Breast epithelium (tissue), 4 donors: Measurements from ENCODE around the gene NEU4. TPM values are rescaled to one million over a fixed set of nuclear protein-coding genes. Genes with fewer than 3 reads are reported as not detected.

Experiments used
- DNase-seq, 2 donors: peaks; one replicate each; pipeline ENCODE4 v3.0.0-alpha.2; 2019; ENCODE audit warnings: low spot score in 2 of 2
- H3K27ac ChIP-seq, 2 donors: fragments of 200-600 bp; sonication (generic) in 1 of 2; one replicate each; pipeline ENCODE4 v1.5.1; 2016 to 2019; ENCODE audit warnings: mild to moderate bottlenecking in 1 of 2
- H3K27me3 ChIP-seq, 2 donors: fragments of 200-600 bp; sonication (generic) in 1 of 2; one replicate each; pipeline versions ENCODE4 v1.5.1 to v1.6.0; 2017 to 2019; ENCODE audit warnings: control low read depth in 1 of 2, mild to moderate bottlenecking in 1 of 2
- H3K36me3 ChIP-seq: fragments of 200-600 bp; one replicate; pipeline ENCODE4 v1.5.1; 2019
- H3K4me1 ChIP-seq, 2 donors: fragments of 200-600 bp; sonication (generic); one replicate each; pipeline ENCODE4 v1.5.1; 2016 to 2019; ENCODE audit warnings: control low read depth in 1 of 2
- H3K4me3 ChIP-seq, 3 donors: fragments of 200-600 bp; sonication (generic); 1 replicate in 2 of 3; 2 replicates in 1 of 3; pipeline ENCODE4 v1.5.1; 2016 to 2019; ENCODE audit warnings: mild to moderate bottlenecking in 3 of 3, moderate library complexity in 2 of 3
- H3K9me3 ChIP-seq, 2 donors: fragments of 200-600 bp; sonication (generic) in 1 of 2; one replicate each; pipeline ENCODE4 v1.5.1; 2016 to 2019; ENCODE audit warnings: control low read depth in 1 of 2
- POLR2A ChIP-seq: fragments of 450-650 bp; IDR thresholded peaks from one replicate; pipeline ENCODE4 v1.6.1; 2016; ENCODE audit warnings: antibody characterized with exemption, mild to moderate bottlenecking, moderate library complexity
- POLR2AphosphoS5 ChIP-seq, 3 donors: sonication (generic); formaldehyde crosslinking; IDR thresholded peaks; one replicate each; pipeline ENCODE4 v1.6.1; 2017; ENCODE audit warnings: antibody characterized with exemption in 3 of 3
- intact Hi-C: fragments of 100-400 bp; cut with DNase I; formaldehyde crosslinking; loops from one replicate; pipeline ENCODE4 v1.15.1; 2023; ENCODE audit warnings: low total_unique reads
- total RNA-seq, 3 donors: library from RNA; depleted of rRNA; stranded (reverse); fragments of >200 nt; gene quantifications; one replicate each; pipeline ENCODE4 v1.1.0, GENCODE V29; 2016
- TF ChIP-seq, protein P1 (sequence below), 3 donors: fragments of 450-650 bp; IDR thresholded peaks; one replicate each; pipeline ENCODE4 v1.5.1; 2016 to 2017; ENCODE audit warnings: antibody characterized with exemption in 3 of 3, mild to moderate bottlenecking in 3 of 3, moderate library complexity in 3 of 3

Gene NEU4
- total RNA-seq, 3 donors from 2014 or later, result 0.33 to 3.0 (median 0.44) TPM

- no peaks in the 10 kb centered on the region for H3K4me1 ChIP-seq
- TF ChIP-seq POLR2A, result no peak
- TF ChIP-seq, protein P1, sequence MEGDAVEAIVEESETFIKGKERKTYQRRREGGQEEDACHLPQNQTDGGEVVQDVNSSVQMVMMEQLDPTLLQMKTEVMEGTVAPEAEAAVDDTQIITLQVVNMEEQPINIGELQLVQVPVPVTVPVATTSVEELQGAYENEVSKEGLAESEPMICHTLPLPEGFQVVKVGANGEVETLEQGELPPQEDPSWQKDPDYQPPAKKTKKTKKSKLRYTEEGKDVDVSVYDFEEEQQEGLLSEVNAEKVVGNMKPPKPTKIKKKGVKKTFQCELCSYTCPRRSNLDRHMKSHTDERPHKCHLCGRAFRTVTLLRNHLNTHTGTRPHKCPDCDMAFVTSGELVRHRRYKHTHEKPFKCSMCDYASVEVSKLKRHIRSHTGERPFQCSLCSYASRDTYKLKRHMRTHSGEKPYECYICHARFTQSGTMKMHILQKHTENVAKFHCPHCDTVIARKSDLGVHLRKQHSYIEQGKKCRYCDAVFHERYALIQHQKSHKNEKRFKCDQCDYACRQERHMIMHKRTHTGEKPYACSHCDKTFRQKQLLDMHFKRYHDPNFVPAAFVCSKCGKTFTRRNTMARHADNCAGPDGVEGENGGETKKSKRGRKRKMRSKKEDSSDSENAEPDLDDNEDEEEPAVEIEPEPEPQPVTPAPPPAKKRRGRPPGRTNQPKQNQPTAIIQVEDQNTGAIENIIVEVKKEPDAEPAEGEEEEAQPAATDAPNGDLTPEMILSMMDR (IDR thresholded peaks at IDR 0.05), result no peak
- no peak for TF ChIP-seq POLR2AphosphoS5 (IDR thresholded peaks at IDR 0.05)
Observed at GRCh38 chr2:241855888-241856422, 47.0 kb downstream of the NEU4 start.

GRCh38 chr2:241857041-241857541 is 48.1 kb downstream of the NEU4 start:
- no peak for DNase-seq
- no peaks in the 10 kb centered on the region for H3K4me1 ChIP-seq
- no peak overlapping the region for H3K27ac ChIP-seq
- intact Hi-C loops, result no loop called here
- H3K36me3 ChIP-seq, result no peaks in the 10 kb centered on the region
- peaks cover 0 to 3% of the 10 kb centered on the region in 2 donors for H3K27me3 ChIP-seq
- TF ChIP-seq POLR2A, result no peak
- TF ChIP-seq, protein P1 (IDR thresholded peaks at IDR 0.05), result no peak
- no peak for TF ChIP-seq POLR2AphosphoS5 (IDR thresholded peaks at IDR 0.05)
- H3K9me3 ChIP-seq, result no peaks in the 10 kb centered on the region
- no peak overlapping the region for H3K4me3 ChIP-seq

More at GRCh38 chr2:241855888-241856422, 47.0 kb downstream of the NEU4 start:
- no peak overlapping the region for H3K27ac ChIP-seq
- intact Hi-C loops, result no loop called here
- no peaks in the 10 kb centered on the region for H3K27me3 ChIP-seq
- H3K4me3 ChIP-seq, result no peak overlapping the region
- no peak for DNase-seq
- H3K9me3 ChIP-seq, result no peaks in the 10 kb centered on the region
- no peaks in the 10 kb centered on the region for H3K36me3 ChIP-seq

GRCh38 chr2:241857572-241858121 is 48.7 kb downstream of the NEU4 start:
- TF ChIP-seq POLR2AphosphoS5 (IDR thresholded peaks at IDR 0.05), result no peak
- no peak for TF ChIP-seq POLR2A
- TF ChIP-seq, protein P1 (IDR thresholded peaks at IDR 0.05), result no peak
- Histone ChIP-seq H3K4me3 (no peak overlapping the region), H3K27ac (no peak overlapping the region), H3K9me3 (no peaks in the 10 kb centered on the region), H3K36me3 (no peaks in the 10 kb centered on the region), H3K4me1 (no peaks in the 10 kb centered on the region), H3K27me3 (peaks cover 0 to 7% of the 10 kb centered on the region in 2 donors)
- intact Hi-C loops, result no loop called here
- DNase-seq, result no peak

GRCh38 chr2:241858206-241859016 is 49.4 kb downstream of the NEU4 start, which contains the start of gene PDCD1:
Gene PDCD1 (minus strand): TSS chr2:241858894. CDS start chr2:241858838, 56 bp downstream.
- TF ChIP-seq POLR2A (no peak), POLR2AphosphoS5 (IDR thresholded peaks at IDR 0.05) (no peak)
- TF ChIP-seq, protein P1 (IDR thresholded peaks at IDR 0.05), result no peak
- H3K4me1 ChIP-seq, result no peaks in the 10 kb centered on the region
- intact Hi-C loops, result no loop called here
- H3K9me3 ChIP-seq, result no peaks in the 10 kb centered on the region
- H3K36me3 ChIP-seq, result no peaks in the 10 kb centered on the region
- no peak for DNase-seq
- peak within 1 kb of the TSS; percentile 26 to 59 (median 30) for H3K4me3 ChIP-seq
- peaks cover 0 to 14% of the 10 kb centered on the region in 2 donors for H3K27me3 ChIP-seq
- H3K27ac ChIP-seq, result peak within 1 kb of the TSS; percentile 71 to 84
